Glutamatergic neuron (in vitro differentiated cells): ENCODE measurements around the gene STK33. TPM values are rescaled to one million over a fixed set of nuclear protein-coding genes. Genes with fewer than 3 reads are reported as not detected.

Experiments
- DNase-seq: peaks from one replicate; pipeline ENCODE4 v3.0.0; 2022
- H3K27ac Mint-ChIP-seq: one replicate; pipeline ENCODE4 v1.8.0; 2020; ENCODE audit warnings: mild to moderate bottlenecking, mixed read lengths, inconsistent platforms; ENCODE audit not compliant: unreplicated experiment
- H3K27me3 Mint-ChIP-seq: one replicate; pipeline ENCODE4 v1.8.0; 2020; ENCODE audit warnings: mild to moderate bottlenecking, moderate library complexity, mixed read lengths, inconsistent platforms; ENCODE audit not compliant: unreplicated experiment
- H3K36me3 Mint-ChIP-seq: one replicate; pipeline ENCODE4 v1.8.0; 2020; ENCODE audit warnings: mild to moderate bottlenecking, mixed read lengths, inconsistent platforms; ENCODE audit not compliant: unreplicated experiment
- H3K4me1 Mint-ChIP-seq: one replicate; pipeline ENCODE4 v1.8.0; 2020; ENCODE audit warnings: mild to moderate bottlenecking, low read depth, mixed read lengths, inconsistent platforms; ENCODE audit not compliant: unreplicated experiment
- H3K4me3 Mint-ChIP-seq: one replicate; pipeline ENCODE4 v1.8.0; 2020; ENCODE audit warnings: mild to moderate bottlenecking, mixed read lengths, inconsistent platforms; ENCODE audit not compliant: unreplicated experiment
- H3K9me3 Mint-ChIP-seq: one replicate; pipeline ENCODE4 v1.8.0; 2020; ENCODE audit warnings: mild to moderate bottlenecking, moderate library complexity, mixed read lengths, inconsistent platforms; ENCODE audit not compliant: unreplicated experiment
- total RNA-seq: library from RNA; stranded (reverse); fragmentation: NEBNext Ultra II Directional; extraction: Animal tissue kit (Norgen Biotek cat#: 25700); gene quantifications from one replicate; pipeline ENCODE4 v1.2.1, GENCODE V29; 2021; ENCODE audit not compliant: unreplicated experiment
- TF ChIP-seq, protein P1 (sequence below): fragments of 200-600 bp; sonication (generic); IDR thresholded peaks from one replicate; pipeline ENCODE4 v1.5.0; 2021; ENCODE audit not compliant: partially characterized antibody, unreplicated experiment

The STK33 gene
- total RNA-seq, 1 donor from 2014 or later = 8.5 TPM

DNA sequence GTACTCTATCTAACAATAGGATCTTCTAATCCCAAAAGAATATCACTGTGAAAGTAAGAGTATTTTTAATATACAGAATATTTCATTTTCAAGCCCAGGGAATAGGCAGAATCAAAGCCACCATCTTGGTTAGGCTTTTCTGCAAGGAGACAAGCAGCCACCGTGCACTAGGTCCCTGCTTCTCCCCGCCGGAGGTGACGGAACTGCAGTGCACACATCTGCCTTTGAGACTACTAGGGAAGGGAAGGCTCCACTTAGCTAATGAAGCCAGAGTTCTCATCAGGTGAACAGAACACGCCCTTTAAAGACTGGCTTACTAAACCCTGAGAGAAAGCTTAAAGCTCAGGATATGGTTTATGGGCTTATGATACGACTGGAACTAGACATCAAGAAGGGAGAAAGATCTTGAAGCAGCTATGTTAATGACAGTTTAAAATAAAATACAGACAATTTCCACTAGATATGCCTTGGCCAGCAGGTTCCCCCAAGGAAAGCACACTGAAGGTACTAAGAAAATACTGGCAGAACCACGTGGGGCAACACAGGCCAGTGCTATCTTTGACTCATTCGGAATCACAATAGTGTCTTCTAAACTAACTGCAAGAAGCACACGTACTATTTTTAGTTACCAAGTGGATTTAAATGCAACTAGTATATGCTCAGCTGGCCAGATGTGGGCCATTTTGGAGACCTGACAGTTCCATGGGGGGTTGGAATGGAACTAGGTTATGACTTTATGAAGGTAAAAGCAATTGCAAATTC is 203.0 kb downstream of the STK33 start:
- DNase-seq = no peak
- TF ChIP-seq, protein P1, sequence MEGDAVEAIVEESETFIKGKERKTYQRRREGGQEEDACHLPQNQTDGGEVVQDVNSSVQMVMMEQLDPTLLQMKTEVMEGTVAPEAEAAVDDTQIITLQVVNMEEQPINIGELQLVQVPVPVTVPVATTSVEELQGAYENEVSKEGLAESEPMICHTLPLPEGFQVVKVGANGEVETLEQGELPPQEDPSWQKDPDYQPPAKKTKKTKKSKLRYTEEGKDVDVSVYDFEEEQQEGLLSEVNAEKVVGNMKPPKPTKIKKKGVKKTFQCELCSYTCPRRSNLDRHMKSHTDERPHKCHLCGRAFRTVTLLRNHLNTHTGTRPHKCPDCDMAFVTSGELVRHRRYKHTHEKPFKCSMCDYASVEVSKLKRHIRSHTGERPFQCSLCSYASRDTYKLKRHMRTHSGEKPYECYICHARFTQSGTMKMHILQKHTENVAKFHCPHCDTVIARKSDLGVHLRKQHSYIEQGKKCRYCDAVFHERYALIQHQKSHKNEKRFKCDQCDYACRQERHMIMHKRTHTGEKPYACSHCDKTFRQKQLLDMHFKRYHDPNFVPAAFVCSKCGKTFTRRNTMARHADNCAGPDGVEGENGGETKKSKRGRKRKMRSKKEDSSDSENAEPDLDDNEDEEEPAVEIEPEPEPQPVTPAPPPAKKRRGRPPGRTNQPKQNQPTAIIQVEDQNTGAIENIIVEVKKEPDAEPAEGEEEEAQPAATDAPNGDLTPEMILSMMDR = no peak
- H3K27me3 Mint-ChIP-seq = no peaks in the 10 kb centered on the region

DNA sequence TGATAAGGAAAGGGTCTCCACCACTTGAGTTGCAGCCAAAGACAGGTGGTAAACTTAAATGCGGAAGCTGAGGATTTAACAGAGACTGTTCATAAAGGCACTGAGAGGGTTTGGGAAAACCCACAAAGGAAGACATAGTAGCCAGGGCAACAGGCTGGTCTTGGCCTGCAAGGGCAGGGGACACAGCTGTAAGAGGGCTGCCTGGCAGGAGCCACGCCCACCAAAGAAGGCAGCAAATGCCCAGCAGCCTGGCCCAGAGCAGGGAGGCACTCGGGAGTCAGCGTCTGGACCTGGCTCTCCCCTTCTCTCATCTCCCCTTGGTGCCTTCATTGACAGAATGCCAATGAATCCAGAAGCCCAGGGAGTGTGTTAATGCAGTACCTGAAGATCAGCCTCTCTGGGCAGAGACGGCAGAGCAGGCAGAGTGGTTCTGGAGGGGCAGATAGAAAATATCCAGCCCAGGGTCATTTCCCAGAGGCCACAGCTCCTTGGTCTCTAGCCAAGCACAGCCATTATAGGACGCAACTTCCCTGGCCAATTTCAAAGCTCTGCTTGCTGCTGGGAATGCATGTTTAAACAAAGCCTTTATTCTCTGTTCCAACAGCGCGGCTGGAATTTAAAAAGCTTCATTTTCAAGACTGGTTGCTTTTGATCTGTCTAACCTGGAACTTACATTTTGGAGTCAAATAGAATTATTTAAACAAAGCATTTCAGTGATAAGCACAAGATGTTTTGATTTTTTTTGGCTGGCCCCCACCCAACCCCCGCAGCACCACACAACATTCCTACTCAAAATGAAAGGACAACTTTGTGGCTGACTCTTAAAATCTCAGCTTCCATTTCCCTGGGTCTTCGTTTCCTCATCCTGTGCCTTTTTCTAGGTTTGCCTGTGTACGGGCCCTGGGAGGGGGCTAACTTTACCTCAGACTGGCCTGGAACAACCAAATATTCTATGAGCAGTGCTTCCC is 204.7 kb downstream of the STK33 start:
- Mint-ChIP-seq H3K27ac (no peak overlapping the region), H3K9me3 (no peaks in the 10 kb centered on the region), H3K4me3 (no peak overlapping the region), H3K4me1 (peaks cover 9% of the 10 kb centered on the region), H3K27me3 (no peaks in the 10 kb centered on the region), H3K36me3 (peaks cover 6% of the 10 kb centered on the region)
- no peak for DNase-seq
- TF ChIP-seq, protein P1 = no peak

More for the DNA sequence above, 203.0 kb downstream of the STK33 start:
- H3K4me3 Mint-ChIP-seq = no peak overlapping the region
- no peak overlapping the region for H3K27ac Mint-ChIP-seq
- no peaks in the 10 kb centered on the region for H3K36me3 Mint-ChIP-seq
- peaks cover 2% of the 10 kb centered on the region for H3K4me1 Mint-ChIP-seq
- no peaks in the 10 kb centered on the region for H3K9me3 Mint-ChIP-seq

DNA sequence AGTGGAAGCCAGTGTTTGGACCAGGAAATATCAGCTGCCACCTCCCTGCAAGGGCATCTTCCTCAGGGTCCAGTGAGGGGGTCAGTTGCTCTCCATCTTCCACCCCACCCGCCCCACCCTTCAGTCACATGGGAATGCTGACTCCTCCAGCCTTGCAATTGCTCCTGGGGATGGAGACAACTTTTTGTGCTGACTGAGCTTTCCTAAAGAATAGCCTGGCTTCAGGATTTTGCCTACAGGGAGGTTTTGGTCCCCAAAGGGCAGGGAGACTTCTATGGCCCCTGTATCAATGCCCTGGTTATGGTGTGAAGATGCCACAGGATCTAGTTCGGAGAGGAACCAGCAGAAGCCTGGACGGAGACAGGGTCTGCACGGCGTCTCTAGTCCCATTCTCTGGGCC is 206.3 kb downstream of the STK33 start:
- Mint-ChIP-seq H3K4me1 (peaks cover 16% of the 10 kb centered on the region), H3K27me3 (no peaks in the 10 kb centered on the region)
- no peak for DNase-seq

DNA sequence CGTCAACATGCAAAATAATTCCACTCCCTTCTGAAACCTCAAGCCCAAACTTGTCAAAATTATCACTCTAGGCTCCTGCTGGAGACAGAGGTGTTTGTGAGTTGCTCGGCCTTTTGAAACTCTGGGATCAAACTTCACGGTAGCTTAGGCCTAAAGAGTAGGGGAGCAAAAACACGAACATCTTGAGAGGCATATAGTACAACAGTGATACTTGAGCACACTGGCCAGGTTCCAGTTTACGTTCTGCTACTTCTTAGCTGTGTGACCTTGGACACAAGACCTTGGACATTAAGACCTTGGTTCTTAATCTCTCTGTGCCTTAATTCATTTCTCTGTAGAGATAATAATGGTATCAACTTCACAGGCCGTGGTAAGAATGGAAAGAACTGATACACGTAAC is 206.9 kb downstream of the STK33 start:
- Mint-ChIP-seq H3K27ac (no peak overlapping the region), H3K4me3 (no peak overlapping the region), H3K27me3 (no peaks in the 10 kb centered on the region), H3K4me1 (peaks cover 20% of the 10 kb centered on the region), H3K36me3 (peaks cover 6% of the 10 kb centered on the region), H3K9me3 (peaks cover 2% of the 10 kb centered on the region)
- DNase-seq = no peak
- TF ChIP-seq, protein P1 = no peak

More for the DNA sequence above, 206.3 kb downstream of the STK33 start:
- no peak overlapping the region for H3K4me3 Mint-ChIP-seq
- peaks cover 6% of the 10 kb centered on the region for H3K36me3 Mint-ChIP-seq
- no peak overlapping the region for H3K27ac Mint-ChIP-seq
- TF ChIP-seq, protein P1 = no peak
- peaks cover 2% of the 10 kb centered on the region for H3K9me3 Mint-ChIP-seq
